GM23338 (cell line): ENCODE data around the gene MYH6.

ENCODE experiments used
- CREB1 ChIP-seq: fragments of 250-450 bp; sonication (Bioruptor Pico); IDR thresholded peaks from 2 replicates; pipeline ENCODE4 v1.5.0; 2020; ENCODE audit warnings: low read depth, mild to moderate bottlenecking, moderate library complexity
- EZH2 ChIP-seq: fragments of 200-600 bp; sonication (generic); IDR thresholded peaks from one replicate; pipeline ENCODE4 v1.8.0; 2017; ENCODE audit warnings: antibody characterized with exemption, mild to moderate bottlenecking, low read depth; ENCODE audit not compliant: unreplicated experiment
- EZH2phosphoT487 ChIP-seq: fragments of 200-600 bp; sonication (generic); IDR thresholded peaks from one replicate; pipeline ENCODE4 v1.8.1; 2018; ENCODE audit warnings: antibody characterized with exemption; ENCODE audit not compliant: unreplicated experiment
- JUNB ChIP-seq: IDR thresholded peaks from one replicate; pipeline ENCODE4 v1.6.1; 2016; ENCODE audit warnings: antibody characterized with exemption; ENCODE audit not compliant: unreplicated experiment
- POLR2AphosphoS5 ChIP-seq: IDR thresholded peaks from 2 replicates; pipeline ENCODE4 v1.6.1; 2016; ENCODE audit warnings: antibody characterized with exemption, low read depth
- ZNF331 ChIP-seq: fragments of 250-450 bp; sonication (Bioruptor Pico); IDR thresholded peaks from 2 replicates; pipeline ENCODE4 v1.5.0; 2020; ENCODE audit warnings: low read depth, mild to moderate bottlenecking, moderate library complexity
- TF ChIP-seq, protein P1 (sequence below), 2 experiments: fragments of 200-600 bp in 1 of 2; sonication (generic) in 1 of 2; conservative IDR thresholded peaks; 2 replicates each; pipeline versions ENCODE4 v1.5.1 to v1.6.1; 2016 to 2017; ENCODE audit warnings: antibody characterized with exemption in 2 of 2, low read depth in 2 of 2, mild to moderate bottlenecking in 2 of 2, moderate library complexity in 1 of 2
- TF ChIP-seq, protein P2 (sequence below): IDR thresholded peaks from 2 replicates; pipeline ENCODE4 v1.6.1; 2016; ENCODE audit warnings: antibody characterized with exemption
- TF ChIP-seq, protein P3 (sequence below): IDR thresholded peaks from one replicate; pipeline ENCODE4 v1.6.1; 2018; ENCODE audit warnings: antibody characterized with exemption; ENCODE audit not compliant: unreplicated experiment

DNA sequence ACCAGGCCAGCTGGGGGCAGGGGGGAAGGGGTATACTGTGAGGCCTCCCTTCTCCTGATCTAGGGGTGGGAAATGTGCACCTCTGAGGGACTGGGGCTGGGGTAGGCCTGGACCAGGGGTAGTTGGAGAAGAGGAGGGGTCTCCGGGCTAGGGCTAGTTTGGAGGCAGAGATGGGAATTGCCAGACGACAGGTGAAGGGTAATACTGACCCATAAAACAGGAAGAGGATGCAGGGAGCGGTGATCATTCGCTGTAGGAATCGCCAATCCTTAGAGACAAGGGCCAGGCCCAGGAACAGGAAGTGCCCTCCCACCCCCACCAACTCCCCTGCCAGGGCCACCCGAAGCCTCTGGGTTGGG, 59.8 kb downstream of the MYH6 start:
- TF ChIP-seq EZH2phosphoT487 (no peak), ZNF331 (CRISPR knock-in tag) (no peak), POLR2AphosphoS5 (no peak), CREB1 (no peak), JUNB (no peak), EZH2 (no peak)
- TF ChIP-seq, protein P1, sequence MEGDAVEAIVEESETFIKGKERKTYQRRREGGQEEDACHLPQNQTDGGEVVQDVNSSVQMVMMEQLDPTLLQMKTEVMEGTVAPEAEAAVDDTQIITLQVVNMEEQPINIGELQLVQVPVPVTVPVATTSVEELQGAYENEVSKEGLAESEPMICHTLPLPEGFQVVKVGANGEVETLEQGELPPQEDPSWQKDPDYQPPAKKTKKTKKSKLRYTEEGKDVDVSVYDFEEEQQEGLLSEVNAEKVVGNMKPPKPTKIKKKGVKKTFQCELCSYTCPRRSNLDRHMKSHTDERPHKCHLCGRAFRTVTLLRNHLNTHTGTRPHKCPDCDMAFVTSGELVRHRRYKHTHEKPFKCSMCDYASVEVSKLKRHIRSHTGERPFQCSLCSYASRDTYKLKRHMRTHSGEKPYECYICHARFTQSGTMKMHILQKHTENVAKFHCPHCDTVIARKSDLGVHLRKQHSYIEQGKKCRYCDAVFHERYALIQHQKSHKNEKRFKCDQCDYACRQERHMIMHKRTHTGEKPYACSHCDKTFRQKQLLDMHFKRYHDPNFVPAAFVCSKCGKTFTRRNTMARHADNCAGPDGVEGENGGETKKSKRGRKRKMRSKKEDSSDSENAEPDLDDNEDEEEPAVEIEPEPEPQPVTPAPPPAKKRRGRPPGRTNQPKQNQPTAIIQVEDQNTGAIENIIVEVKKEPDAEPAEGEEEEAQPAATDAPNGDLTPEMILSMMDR (conservative IDR thresholded peaks at IDR 0.05; ENCODE audit: low read depth in 2 of 2) = no peak
- TF ChIP-seq, protein P2, sequence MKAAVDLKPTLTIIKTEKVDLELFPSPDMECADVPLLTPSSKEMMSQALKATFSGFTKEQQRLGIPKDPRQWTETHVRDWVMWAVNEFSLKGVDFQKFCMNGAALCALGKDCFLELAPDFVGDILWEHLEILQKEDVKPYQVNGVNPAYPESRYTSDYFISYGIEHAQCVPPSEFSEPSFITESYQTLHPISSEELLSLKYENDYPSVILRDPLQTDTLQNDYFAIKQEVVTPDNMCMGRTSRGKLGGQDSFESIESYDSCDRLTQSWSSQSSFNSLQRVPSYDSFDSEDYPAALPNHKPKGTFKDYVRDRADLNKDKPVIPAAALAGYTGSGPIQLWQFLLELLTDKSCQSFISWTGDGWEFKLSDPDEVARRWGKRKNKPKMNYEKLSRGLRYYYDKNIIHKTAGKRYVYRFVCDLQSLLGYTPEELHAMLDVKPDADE = no peak
- TF ChIP-seq, protein P3, sequence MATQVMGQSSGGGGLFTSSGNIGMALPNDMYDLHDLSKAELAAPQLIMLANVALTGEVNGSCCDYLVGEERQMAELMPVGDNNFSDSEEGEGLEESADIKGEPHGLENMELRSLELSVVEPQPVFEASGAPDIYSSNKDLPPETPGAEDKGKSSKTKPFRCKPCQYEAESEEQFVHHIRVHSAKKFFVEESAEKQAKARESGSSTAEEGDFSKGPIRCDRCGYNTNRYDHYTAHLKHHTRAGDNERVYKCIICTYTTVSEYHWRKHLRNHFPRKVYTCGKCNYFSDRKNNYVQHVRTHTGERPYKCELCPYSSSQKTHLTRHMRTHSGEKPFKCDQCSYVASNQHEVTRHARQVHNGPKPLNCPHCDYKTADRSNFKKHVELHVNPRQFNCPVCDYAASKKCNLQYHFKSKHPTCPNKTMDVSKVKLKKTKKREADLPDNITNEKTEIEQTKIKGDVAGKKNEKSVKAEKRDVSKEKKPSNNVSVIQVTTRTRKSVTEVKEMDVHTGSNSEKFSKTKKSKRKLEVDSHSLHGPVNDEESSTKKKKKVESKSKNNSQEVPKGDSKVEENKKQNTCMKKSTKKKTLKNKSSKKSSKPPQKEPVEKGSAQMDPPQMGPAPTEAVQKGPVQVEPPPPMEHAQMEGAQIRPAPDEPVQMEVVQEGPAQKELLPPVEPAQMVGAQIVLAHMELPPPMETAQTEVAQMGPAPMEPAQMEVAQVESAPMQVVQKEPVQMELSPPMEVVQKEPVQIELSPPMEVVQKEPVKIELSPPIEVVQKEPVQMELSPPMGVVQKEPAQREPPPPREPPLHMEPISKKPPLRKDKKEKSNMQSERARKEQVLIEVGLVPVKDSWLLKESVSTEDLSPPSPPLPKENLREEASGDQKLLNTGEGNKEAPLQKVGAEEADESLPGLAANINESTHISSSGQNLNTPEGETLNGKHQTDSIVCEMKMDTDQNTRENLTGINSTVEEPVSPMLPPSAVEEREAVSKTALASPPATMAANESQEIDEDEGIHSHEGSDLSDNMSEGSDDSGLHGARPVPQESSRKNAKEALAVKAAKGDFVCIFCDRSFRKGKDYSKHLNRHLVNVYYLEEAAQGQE = no peak
